Activated T-helper 1 cell treated with anti-CD3 and anti-CD28 coated beads, Interleukin-12 subunit alpha, Interleukin-12 subunit beta, Interleukin-2, Interleukin-4 antibody, amounts not matched to agents 30 ng/mL and 10 ng/mL and 1 ng/mL, durations not matched to agents 14 hours and 24 hours and 36 hours (primary cell): ENCODE data around the gene TSPAN11. TPM values are rescaled to one million over a fixed set of nuclear protein-coding genes. Genes with fewer than 3 reads are reported as not detected.

Source experiments
- DNase-seq: peaks from one replicate; pipeline ENCODE4 v3.0.0; 2021; ENCODE audit warnings: low spot score
- H3K27ac Mint-ChIP-seq: one replicate; pipeline ENCODE4 v1.8.0; 2021; ENCODE audit warnings: mild to moderate bottlenecking, mixed read lengths
- H3K27me3 Mint-ChIP-seq: one replicate; pipeline ENCODE4 v1.8.0; 2022; ENCODE audit warnings: mild to moderate bottlenecking, moderate library complexity, mixed read lengths; ENCODE audit not compliant: insufficient read depth
- H3K36me3 Mint-ChIP-seq: one replicate; pipeline ENCODE4 v1.8.0; 2021; ENCODE audit warnings: low read depth, mixed read lengths
- H3K4me1 Mint-ChIP-seq: one replicate; pipeline ENCODE4 v1.8.0; 2021; ENCODE audit warnings: low read depth, mixed read lengths
- H3K4me3 Mint-ChIP-seq: one replicate; pipeline ENCODE4 v1.8.0; 2021; ENCODE audit warnings: mild to moderate bottlenecking, moderate library complexity, mixed read lengths
- H3K9me3 Mint-ChIP-seq: one replicate; pipeline ENCODE4 v1.8.0; 2021; ENCODE audit warnings: mixed read lengths
- intact Hi-C: fragments of 100-400 bp; cut with micrococcal nuclease; formaldehyde crosslinking; loops from one replicate; pipeline ENCODE4 v1.15.1; 2024
- total RNA-seq: library from RNA; stranded (reverse); gene quantifications from 2 replicates; pipeline ENCODE4 v1.2.3, GENCODE V29; 2022

TSPAN11 gene
- total RNA-seq, 1 donor from 2014 or later: not detected

DNA sequence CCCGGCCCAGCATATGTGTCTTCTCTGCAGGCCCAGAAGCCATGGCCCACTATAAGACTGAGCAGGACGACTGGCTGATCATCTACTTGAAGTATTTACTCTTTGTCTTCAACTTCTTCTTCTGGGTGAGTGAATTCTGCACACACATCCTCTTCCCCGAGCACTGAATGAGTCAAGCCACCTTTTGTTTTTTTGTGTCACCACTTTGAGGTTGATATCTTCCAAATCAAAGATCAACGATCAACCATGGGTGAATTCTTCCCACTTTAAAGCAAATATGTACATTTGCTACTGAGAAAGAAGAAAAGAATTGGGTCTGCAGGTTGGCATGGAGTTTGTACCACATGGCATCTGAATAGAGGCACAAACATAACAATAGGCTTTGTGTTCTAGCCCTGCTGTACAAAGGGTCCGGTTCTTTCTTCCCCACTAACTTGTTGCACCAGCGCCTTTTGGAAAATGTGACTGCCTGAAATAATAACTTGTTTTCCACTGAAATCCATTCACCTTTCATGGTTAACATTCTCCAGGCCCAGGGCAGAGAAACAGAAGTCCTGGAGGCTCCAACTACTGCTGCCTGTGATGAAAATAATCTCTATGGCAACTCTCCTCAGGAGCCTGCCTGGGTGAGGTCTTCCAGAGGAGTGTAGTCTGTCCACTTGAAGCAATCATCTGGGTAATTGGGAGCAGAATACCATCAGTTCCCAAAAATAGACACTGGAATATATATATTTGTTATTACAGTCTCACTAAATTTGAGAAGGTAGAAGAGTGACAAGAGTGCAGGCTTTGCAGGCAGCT, 27.6 kb downstream of the TSPAN11 start:
- Mint-ChIP-seq H3K4me1 (no peaks in the 10 kb centered on the region), H3K9me3 (no peaks in the 10 kb centered on the region), H3K36me3 (no peaks in the 10 kb centered on the region), H3K4me3 (no peak overlapping the region), H3K27ac (no peak overlapping the region), H3K27me3 (peaks cover 3% of the 10 kb centered on the region)
- no peak for DNase-seq
- intact Hi-C loops: no loop called here

DNA sequence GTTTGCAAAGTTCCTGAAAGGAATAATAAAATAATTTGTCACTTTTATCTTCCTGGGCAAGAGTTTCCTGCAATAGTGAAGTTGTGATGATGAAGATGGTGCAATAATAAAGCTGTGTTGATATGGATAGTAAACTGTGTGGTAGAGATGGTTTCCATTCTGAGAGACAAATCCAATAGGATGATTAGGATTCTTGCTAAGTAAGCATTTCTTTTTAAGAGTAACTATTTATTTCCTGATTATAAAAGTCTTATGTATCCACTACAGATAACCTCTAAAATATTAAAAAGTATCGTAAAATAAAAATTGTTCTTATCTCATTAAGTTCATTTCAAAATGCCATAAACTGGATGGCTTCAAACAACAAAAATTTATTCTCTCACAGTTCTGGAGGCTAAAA, 28.7 kb downstream of the TSPAN11 start:
- Mint-ChIP-seq H3K27me3 (no peaks in the 10 kb centered on the region), H3K4me3 (no peak overlapping the region), H3K36me3 (no peaks in the 10 kb centered on the region), H3K27ac (no peak overlapping the region), H3K4me1 (no peaks in the 10 kb centered on the region), H3K9me3 (no peaks in the 10 kb centered on the region)
- intact Hi-C loops: no loop called here
- DNase-seq: no peak

GRCh38 chr12:30959110-30959710, 32.7 kb downstream of the TSPAN11 start:
- intact Hi-C loops: no loop called here
- Mint-ChIP-seq H3K4me1 (no peaks in the 10 kb centered on the region), H3K4me3 (no peak overlapping the region), H3K27ac (no peak overlapping the region), H3K27me3 (no peaks in the 10 kb centered on the region), H3K36me3 (no peaks in the 10 kb centered on the region), H3K9me3 (no peaks in the 10 kb centered on the region)
- no peak for DNase-seq

DNA sequence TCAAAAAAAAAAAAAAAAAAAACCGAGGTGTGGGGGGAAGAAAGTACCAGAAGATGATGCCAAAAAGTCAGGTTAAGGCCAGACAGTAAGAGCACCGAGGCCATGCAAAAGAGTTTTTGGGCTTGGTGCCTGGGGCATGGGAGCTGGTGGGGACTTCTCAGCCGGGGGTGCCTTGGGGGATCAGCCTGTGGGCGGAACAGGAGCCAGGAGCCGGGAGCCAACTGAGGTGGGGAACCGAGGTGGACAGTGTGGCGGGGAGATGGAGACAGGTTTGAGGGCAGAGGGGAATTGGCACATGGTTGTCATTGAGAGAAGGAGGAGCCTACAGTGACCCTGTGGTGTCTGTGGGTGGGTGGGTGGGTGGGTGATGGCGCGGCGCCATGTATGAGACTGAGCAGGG, 33.2 kb downstream of the TSPAN11 start:
- no peak overlapping the region for H3K4me3 Mint-ChIP-seq
- DNase-seq: no peak
- H3K27me3 Mint-ChIP-seq: no peaks in the 10 kb centered on the region
- no peak overlapping the region for H3K27ac Mint-ChIP-seq
- no peaks in the 10 kb centered on the region for H3K9me3 Mint-ChIP-seq
- no peaks in the 10 kb centered on the region for H3K4me1 Mint-ChIP-seq
- intact Hi-C loops: no loop called here
- no peaks in the 10 kb centered on the region for H3K36me3 Mint-ChIP-seq

DNA sequence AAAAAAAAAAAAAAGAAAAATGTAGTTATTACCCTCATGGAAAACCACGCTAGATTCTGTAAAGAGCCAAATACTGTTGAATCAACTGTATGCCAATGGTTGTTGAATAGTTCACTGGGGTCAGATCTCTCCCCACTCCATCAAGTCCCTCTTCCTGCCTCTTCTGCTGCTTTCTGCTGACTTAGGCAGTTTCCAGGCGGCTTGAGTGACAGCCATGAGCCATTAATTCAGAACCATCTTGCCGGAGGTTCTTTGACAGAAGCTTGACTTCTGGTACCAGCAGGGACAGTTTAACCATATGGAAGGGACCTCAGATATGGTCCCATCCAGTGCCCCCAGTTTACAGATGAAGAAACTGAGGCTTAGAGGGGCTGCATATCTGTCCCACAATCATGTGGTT, 34.5 kb downstream of the TSPAN11 start:
- Mint-ChIP-seq H3K27me3 (no peaks in the 10 kb centered on the region), H3K36me3 (no peaks in the 10 kb centered on the region), H3K4me1 (no peaks in the 10 kb centered on the region), H3K4me3 (no peak overlapping the region), H3K9me3 (no peaks in the 10 kb centered on the region), H3K27ac (no peak overlapping the region)
- no peak for DNase-seq
- intact Hi-C loops: no loop called here

DNA sequence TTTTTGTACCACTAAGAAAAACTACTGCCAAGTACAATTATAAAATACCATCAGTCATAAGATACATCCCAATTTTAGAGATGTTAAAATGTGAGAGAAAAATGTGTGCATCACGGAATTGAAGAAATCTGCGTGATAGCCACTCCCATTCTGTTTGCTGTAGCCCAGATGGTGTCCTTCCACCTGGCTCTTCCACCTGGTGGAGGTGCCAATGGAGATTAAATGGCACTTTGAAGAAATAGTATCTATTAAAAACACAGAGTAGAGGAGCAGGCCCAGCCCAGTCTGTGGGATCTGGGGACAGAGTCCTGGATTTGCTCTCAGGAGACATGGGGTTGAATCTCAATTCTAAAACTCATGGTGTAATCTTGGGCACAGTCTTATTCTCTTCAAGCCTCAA, 35.5 kb downstream of the TSPAN11 start:
- Mint-ChIP-seq H3K36me3 (no peaks in the 10 kb centered on the region), H3K4me1 (no peaks in the 10 kb centered on the region), H3K4me3 (no peak overlapping the region), H3K27me3 (no peaks in the 10 kb centered on the region), H3K27ac (no peak overlapping the region), H3K9me3 (no peaks in the 10 kb centered on the region)
- no peak for DNase-seq
- intact Hi-C loops: no loop called here

DNA sequence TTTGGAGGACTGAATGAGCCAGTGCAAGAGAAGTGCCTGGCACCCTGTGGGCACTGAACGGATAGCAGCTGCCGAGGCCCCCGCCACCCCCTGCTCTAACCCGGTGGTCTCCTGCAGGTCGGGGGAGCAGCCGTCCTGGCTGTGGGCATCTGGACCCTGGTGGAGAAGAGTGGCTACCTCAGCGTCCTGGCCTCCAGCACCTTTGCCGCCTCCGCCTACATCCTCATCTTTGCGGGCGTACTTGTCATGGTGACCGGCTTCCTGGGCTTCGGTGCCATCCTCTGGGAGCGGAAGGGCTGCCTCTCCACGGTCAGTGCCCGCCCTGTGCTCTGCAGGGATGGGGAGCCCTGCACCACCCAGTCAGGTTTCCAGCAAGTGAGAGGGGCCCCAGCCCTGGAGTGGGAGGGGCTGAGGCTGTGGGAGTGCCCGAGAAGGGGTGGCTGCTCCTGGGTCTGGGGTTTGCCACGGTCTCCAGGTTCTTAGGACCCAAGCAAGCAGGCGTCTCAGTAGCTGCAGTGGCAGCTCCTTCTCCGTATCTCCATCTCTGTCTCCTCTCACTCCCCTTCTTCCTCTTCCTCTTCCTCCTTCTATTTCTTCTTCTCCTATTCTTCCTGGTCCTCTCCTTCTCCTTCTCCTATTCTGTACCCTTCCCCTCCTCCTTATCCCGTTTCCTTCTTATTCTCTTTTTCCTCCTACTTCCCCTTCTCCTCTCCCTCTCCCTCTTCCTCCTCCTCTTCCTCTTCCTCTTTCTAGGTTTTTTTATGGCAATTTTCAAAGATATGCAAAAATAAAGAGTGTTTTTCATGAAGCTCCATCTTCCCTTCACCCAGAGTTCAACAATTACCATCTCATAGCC, 37.4 kb downstream of the TSPAN11 start:
- intact Hi-C loops: no loop called here
- H3K9me3 Mint-ChIP-seq: no peaks in the 10 kb centered on the region
- no peaks in the 10 kb centered on the region for H3K4me1 Mint-ChIP-seq
- no peak for DNase-seq
- no peaks in the 10 kb centered on the region for H3K27me3 Mint-ChIP-seq
- no peak overlapping the region for H3K27ac Mint-ChIP-seq
- no peaks in the 10 kb centered on the region for H3K36me3 Mint-ChIP-seq
- H3K4me3 Mint-ChIP-seq: no peak overlapping the region

GRCh38 chr12:30964896-30965612, 38.5 kb downstream of the TSPAN11 start:
- H3K27ac Mint-ChIP-seq: no peak overlapping the region
- no peaks in the 10 kb centered on the region for H3K9me3 Mint-ChIP-seq
- H3K27me3 Mint-ChIP-seq: no peaks in the 10 kb centered on the region
- intact Hi-C loops: no loop called here
- DNase-seq: no peak
- no peak overlapping the region for H3K4me3 Mint-ChIP-seq
- H3K36me3 Mint-ChIP-seq: no peaks in the 10 kb centered on the region
- no peaks in the 10 kb centered on the region for H3K4me1 Mint-ChIP-seq

DNA sequence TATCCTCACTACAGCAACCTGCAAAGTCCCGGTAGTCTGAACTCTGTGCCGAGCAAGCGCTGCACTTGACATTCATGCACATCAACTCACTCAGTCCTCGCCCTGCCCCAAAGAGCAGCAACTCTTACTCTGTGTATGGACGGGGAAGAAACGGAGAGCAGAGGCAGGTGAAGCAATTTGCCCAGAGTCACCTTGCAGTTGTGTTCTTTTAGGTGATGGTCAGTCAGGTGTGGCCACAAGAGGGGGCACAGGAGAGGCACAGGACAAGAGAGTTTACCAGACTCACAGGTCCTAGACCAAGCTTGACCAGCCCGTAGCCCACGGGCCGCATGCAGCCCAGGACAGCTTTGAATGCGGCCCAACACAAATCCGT, 39.1 kb downstream of the TSPAN11 start:
- peaks cover 2% of the 10 kb centered on the region for H3K27me3 Mint-ChIP-seq
- intact Hi-C loops: no loop called here
- H3K9me3 Mint-ChIP-seq: no peaks in the 10 kb centered on the region
- H3K27ac Mint-ChIP-seq: no peak overlapping the region
- no peaks in the 10 kb centered on the region for H3K4me1 Mint-ChIP-seq
- no peaks in the 10 kb centered on the region for H3K36me3 Mint-ChIP-seq
- DNase-seq: no peak
- H3K4me3 Mint-ChIP-seq: no peak overlapping the region

GRCh38 chr12:30967026-30967425, 40.5 kb downstream of the TSPAN11 start:
- intact Hi-C loops: no loop called here
- Mint-ChIP-seq H3K36me3 (no peaks in the 10 kb centered on the region), H3K9me3 (no peaks in the 10 kb centered on the region), H3K27me3 (peaks cover 6% of the 10 kb centered on the region), H3K4me3 (no peak overlapping the region), H3K4me1 (no peaks in the 10 kb centered on the region), H3K27ac (no peak overlapping the region)
- no peak for DNase-seq

DNA sequence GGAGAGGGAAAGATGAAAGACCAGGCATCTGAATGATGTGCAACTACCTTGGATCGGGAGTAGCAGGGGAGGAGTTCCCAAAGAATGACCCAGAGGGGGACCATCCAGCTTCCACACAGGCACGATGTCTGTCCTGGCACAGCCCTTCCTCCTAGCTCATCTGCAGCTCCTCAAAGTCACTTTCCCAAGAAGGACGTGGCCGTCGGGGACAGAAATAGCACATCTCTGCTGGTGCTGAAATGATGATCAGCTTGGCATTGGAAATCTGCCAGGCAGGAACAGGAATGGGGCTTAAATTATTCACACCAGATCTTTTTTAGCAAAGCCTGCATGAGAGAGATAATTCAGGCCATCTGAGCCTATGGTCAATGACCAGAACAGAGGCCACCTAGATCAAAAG, 41.7 kb downstream of the TSPAN11 start:
- no peak overlapping the region for H3K4me3 Mint-ChIP-seq
- H3K27ac Mint-ChIP-seq: no peak overlapping the region
- H3K9me3 Mint-ChIP-seq: no peaks in the 10 kb centered on the region
- no peaks in the 10 kb centered on the region for H3K4me1 Mint-ChIP-seq
- intact Hi-C loops: no loop called here
- no peaks in the 10 kb centered on the region for H3K36me3 Mint-ChIP-seq
- H3K27me3 Mint-ChIP-seq: peaks cover 6% of the 10 kb centered on the region
- no peak for DNase-seq

GRCh38 chr12:30969006-30969405, 42.5 kb downstream of the TSPAN11 start:
- Mint-ChIP-seq H3K27me3 (peaks cover 6% of the 10 kb centered on the region), H3K36me3 (no peaks in the 10 kb centered on the region), H3K9me3 (no peaks in the 10 kb centered on the region), H3K4me3 (no peak overlapping the region), H3K4me1 (no peaks in the 10 kb centered on the region), H3K27ac (no peak overlapping the region)
- no peak for DNase-seq
- intact Hi-C loops: no loop called here
